Tibial nerve (tissue), 4 donors: ENCODE data around the gene DNAJC5G.

Source experiments
- EP300 ChIP-seq, 2 donors: sonication (generic); formaldehyde crosslinking; IDR thresholded peaks; one replicate each; pipeline ENCODE4 v1.6.1; 2017; ENCODE audit warnings: antibody characterized with exemption in 2 of 2, mild to moderate bottlenecking in 1 of 2
- POLR2A ChIP-seq, 2 donors: fragments of 450-650 bp; IDR thresholded peaks; one replicate each; pipeline ENCODE4 v1.6.1; 2017; ENCODE audit warnings: antibody characterized with exemption in 2 of 2, mild to moderate bottlenecking in 2 of 2, moderate library complexity in 2 of 2
- TF ChIP-seq, protein P1 (sequence below), 5 experiments: fragments of 200-600 bp in 3 of 5; fragments of 450-650 bp in 2 of 5; sonication (generic) in 3 of 5; IDR thresholded peaks; one replicate each; pipeline ENCODE4 v1.5.1; 2016 to 2019; ENCODE audit warnings: antibody characterized with exemption in 5 of 5, mild to moderate bottlenecking in 3 of 5, moderate library complexity in 2 of 5

DNA sequence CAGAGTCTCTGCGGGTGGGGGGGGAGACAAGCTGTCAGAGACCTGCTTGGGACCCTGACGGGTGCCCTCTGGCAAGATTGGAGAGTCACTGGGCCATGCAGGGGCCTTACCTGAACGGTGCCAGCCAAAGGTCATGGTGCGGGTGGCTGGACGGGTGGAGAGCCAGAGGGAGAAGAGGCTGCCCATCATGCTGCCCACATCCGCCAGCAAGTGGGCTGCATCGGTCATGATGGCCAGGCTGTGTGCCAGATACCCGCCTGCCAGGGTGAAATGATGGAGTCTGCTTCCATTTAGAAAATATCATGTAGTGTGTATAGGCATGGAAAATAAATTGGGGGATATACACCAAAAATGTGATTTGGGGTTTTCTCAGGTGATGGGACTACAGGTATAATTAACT is 17.2 kb upstream of the DNAJC5G start:
- TF ChIP-seq, protein P1, sequence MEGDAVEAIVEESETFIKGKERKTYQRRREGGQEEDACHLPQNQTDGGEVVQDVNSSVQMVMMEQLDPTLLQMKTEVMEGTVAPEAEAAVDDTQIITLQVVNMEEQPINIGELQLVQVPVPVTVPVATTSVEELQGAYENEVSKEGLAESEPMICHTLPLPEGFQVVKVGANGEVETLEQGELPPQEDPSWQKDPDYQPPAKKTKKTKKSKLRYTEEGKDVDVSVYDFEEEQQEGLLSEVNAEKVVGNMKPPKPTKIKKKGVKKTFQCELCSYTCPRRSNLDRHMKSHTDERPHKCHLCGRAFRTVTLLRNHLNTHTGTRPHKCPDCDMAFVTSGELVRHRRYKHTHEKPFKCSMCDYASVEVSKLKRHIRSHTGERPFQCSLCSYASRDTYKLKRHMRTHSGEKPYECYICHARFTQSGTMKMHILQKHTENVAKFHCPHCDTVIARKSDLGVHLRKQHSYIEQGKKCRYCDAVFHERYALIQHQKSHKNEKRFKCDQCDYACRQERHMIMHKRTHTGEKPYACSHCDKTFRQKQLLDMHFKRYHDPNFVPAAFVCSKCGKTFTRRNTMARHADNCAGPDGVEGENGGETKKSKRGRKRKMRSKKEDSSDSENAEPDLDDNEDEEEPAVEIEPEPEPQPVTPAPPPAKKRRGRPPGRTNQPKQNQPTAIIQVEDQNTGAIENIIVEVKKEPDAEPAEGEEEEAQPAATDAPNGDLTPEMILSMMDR (IDR thresholded peaks at IDR 0.05) = no peak
- TF ChIP-seq POLR2A (IDR thresholded peaks at IDR 0.05) (no peak), EP300 (IDR thresholded peaks at IDR 0.05) (no peak)
